ENCODE measurements around the gene ARHGEF10L. TPM values are rescaled to one million over a fixed set of nuclear protein-coding genes. Genes with fewer than 3 reads are reported as not detected.

The ARHGEF10L gene
- total RNA-seq, 1 experiment from 2014 or later: 11.2 TPM

GRCh38 chr1:17515902-17516301 lies 23.6 kb upstream of the ARHGEF10L start:
- no peak overlapping the region for H3K4me3 ChIP-seq (ENCODE audit: low read length)
- H3K79me2 ChIP-seq (ENCODE audit: low read length): no peaks in the 10 kb centered on the region
- H3F3A ChIP-seq (ENCODE audit: low read length, unreplicated experiment): no peaks in the 10 kb centered on the region
- no peaks in the 10 kb centered on the region for H4K20me1 ChIP-seq (ENCODE audit: low read length)
- H3K4me1 ChIP-seq (ENCODE audit: insufficient read depth, low read length): peaks cover 22% of the 10 kb centered on the region
- POLR2A ChIA-PET (ENCODE audit: unreplicated experiment): no interaction called here
- no peaks in the 10 kb centered on the region for H3K9me3 ChIP-seq (ENCODE audit: low read length)
- no peak overlapping the region for H2AFZ ChIP-seq (ENCODE audit: low read length)
- no peaks in the 10 kb centered on the region for H3K9me2 ChIP-seq (replicated peaks; ENCODE audit: low read length)
- intact Hi-C loops (cut with micrococcal nuclease): no loop called here
- no peak for DNase-seq
- TF ChIP-seq EZH2 (IDR thresholded peaks at IDR 0.05; ENCODE audit: low read length, unreplicated experiment): no peak
- BruUV-seq (replicated peaks): no TSS peak
- H3K27me3 ChIP-seq (ENCODE audit: low read length): no peaks in the 10 kb centered on the region
- H3K4me2 ChIP-seq (ENCODE audit: low read length): no peak overlapping the region
- H3K36me3 ChIP-seq (ENCODE audit: low read depth, low read length): no peaks in the 10 kb centered on the region
- no peak overlapping the region for H3K9ac ChIP-seq (ENCODE audit: low read length)
- no peak for ATAC-seq
- H3K27ac ChIP-seq (ENCODE audit: low read length): no peak overlapping the region
- CTCF ChIA-PET: no interaction called here

DNA sequence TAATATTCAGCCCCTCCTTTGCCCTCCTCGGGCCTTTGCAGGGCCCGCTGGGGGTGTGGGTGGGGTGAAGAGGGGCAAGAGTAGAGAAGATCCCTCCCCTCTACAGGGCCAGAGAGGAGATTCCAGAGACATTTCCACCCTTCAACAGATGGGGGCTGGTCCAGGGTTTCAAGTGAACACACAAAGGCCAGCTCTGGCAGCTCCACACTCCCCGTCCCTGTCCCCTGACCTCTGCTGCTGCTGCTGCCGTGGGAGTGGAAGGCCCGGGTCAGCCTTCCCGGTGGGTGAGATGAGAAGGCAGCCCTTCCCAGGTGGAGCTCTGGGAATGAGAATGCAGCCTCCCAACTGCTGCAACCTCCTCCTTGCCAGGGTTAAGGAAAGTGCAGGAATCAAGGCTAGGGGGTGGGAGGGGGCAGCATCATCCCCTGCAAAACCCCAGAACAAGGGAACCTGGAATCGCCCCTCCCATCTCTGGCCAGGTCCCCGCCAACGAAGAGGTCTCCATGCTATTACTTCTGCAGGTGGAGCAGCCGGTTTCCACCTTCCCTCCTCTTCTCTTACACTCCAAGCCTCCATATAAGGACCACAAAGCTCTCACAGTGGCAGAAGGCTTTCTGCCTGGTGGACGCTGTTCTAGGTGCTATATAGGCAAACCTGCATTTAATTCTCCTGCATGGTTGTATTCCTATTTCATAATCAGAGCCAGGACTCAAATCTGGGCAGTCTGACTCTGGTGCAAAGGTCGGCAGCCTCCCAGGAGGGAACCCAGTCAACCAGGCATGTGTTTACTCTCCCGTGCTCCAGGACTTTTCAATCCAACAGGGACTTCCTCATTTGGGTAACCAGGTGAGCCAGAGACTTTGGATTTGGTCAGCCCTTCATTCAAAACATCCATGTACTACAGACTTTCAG lies 22.9 kb upstream of the ARHGEF10L start:
- TF ChIP-seq EZH2 (IDR thresholded peaks at IDR 0.05; ENCODE audit: low read length, unreplicated experiment) (no peak), CTCF (conservative IDR thresholded peaks at IDR 0.05; ENCODE audit: low read depth, low read length) (no peak), EZH2phosphoT487 (IDR thresholded peaks at IDR 0.05; ENCODE audit: borderline replicate concordance, low read length) (no peak)
- ChIA-PET POLR2A (ENCODE audit: unreplicated experiment) (no interaction called here), CTCF (no interaction called here)
- intact Hi-C loops (cut with micrococcal nuclease): no loop called here
- H3K9me2 ChIP-seq (replicated peaks; ENCODE audit: low read length): no peaks in the 10 kb centered on the region
- H2AFZ ChIP-seq (ENCODE audit: low read length): peak overlapping the region; percentile 48; the same call in 1 of the 2 replicates
- ATAC-seq (no peak), DNase-seq (no peak)
- BruUV-seq (replicated peaks): no TSS peak
- H3K27me3 ChIP-seq (ENCODE audit: low read length): no peaks in the 10 kb centered on the region
- peaks cover 22% of the 10 kb centered on the region for H3K4me1 ChIP-seq (ENCODE audit: insufficient read depth, low read length)
- no peak overlapping the region for H3K27ac ChIP-seq (ENCODE audit: low read length)
- peak overlapping the region; percentile 30; the same call in 1 of the 2 replicates for H3K4me2 ChIP-seq (ENCODE audit: low read length)
- no peaks in the 10 kb centered on the region for H3K36me3 ChIP-seq (ENCODE audit: low read depth, low read length)
- no peaks in the 10 kb centered on the region for H3K79me2 ChIP-seq (ENCODE audit: low read length)
- H4K20me1 ChIP-seq (ENCODE audit: low read length): no peaks in the 10 kb centered on the region
- H3K9me3 ChIP-seq (ENCODE audit: low read length): no peaks in the 10 kb centered on the region
- H3K4me3 ChIP-seq (ENCODE audit: low read length): no peak overlapping the region
- no peaks in the 10 kb centered on the region for H3F3A ChIP-seq (ENCODE audit: low read length, unreplicated experiment)
- no peak overlapping the region for H3K9ac ChIP-seq (ENCODE audit: low read length)

DNA sequence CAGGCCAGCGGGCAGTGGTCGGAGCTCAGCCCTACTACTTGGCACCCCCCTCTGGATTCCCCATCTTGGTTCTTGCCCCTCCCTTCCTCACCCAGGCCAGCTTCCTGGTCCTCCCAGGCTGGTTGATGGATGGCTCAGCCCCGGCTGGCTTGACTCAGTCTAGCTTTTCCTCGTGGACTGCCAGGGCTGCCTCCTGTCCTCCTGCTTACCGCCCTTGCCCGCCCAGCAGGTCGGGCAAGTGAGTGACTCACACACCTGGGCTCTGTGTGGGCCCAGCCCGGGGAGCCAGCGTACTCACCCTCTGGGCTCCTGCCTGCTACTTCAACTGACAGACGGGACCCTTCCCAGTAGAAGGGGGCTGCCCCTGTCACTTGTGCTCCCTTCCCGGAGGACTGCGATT lies 19.5 kb upstream of the ARHGEF10L start:
- H3K9me3 ChIP-seq (ENCODE audit: low read length): no peaks in the 10 kb centered on the region
- no peaks in the 10 kb centered on the region for H3F3A ChIP-seq (ENCODE audit: low read length, unreplicated experiment)
- H4K20me1 ChIP-seq (ENCODE audit: low read length): no peaks in the 10 kb centered on the region
- ATAC-seq (peak; percentile 96), DNase-seq (peak; percentile 95)
- intact Hi-C loops (cut with micrococcal nuclease): no loop called here
- peak overlapping the region; percentile 42; the same call in 1 of the 2 replicates for H3K27ac ChIP-seq (ENCODE audit: low read length)
- peak overlapping the region; percentile 60 for H2AFZ ChIP-seq (ENCODE audit: low read length)
- H3K4me2 ChIP-seq (ENCODE audit: low read length): peak overlapping the region; percentile 74
- ChIA-PET CTCF (no interaction called here), POLR2A (ENCODE audit: unreplicated experiment) (no interaction called here)
- peak overlapping the region; percentile 21; the same call in 1 of the 2 replicates for H3K9ac ChIP-seq (ENCODE audit: low read length)
- H3K4me3 ChIP-seq (ENCODE audit: low read length): peak overlapping the region; percentile 51
- H3K4me1 ChIP-seq (ENCODE audit: insufficient read depth, low read length): peaks cover 22% of the 10 kb centered on the region
- no TSS peak for BruUV-seq (replicated peaks)
- no peaks in the 10 kb centered on the region for H3K9me2 ChIP-seq (replicated peaks; ENCODE audit: low read length)
- H3K36me3 ChIP-seq (ENCODE audit: low read depth, low read length): no peaks in the 10 kb centered on the region
- H3K79me2 ChIP-seq (ENCODE audit: low read length): no peaks in the 10 kb centered on the region
- H3K27me3 ChIP-seq (ENCODE audit: low read length): no peaks in the 10 kb centered on the region
- TF ChIP-seq CTCF (conservative IDR thresholded peaks at IDR 0.05; ENCODE audit: low read depth, low read length) (no peak), EZH2 (IDR thresholded peaks at IDR 0.05; ENCODE audit: low read length, unreplicated experiment) (no peak), EZH2phosphoT487 (IDR thresholded peaks at IDR 0.05; ENCODE audit: borderline replicate concordance, low read length) (no peak)

Data from PC-3 (cell line).